NCI-H1694 treated with DMSO at 0.1 percent for 48 hours (cell line): ENCODE data around the gene CYBC1.
"Not testable (repeated sequence)": the region's sequence is repeated elsewhere in the genome, so short reads cannot be mapped to it uniquely, and the experiment has no call there.

Experiments
- DNase-seq: peaks from one replicate; lab custom pipeline; 2025; lab: John Stamatoyannopoulos, UW

CYBC1 gene

GRCh38 chr17:82434216-82434565, 16.4 kb downstream of the CYBC1 start:
- no peak for DNase-seq

- no peak for DNase-seq
Measured at GRCh38 chr17:82433560-82434215, 16.9 kb downstream of the CYBC1 start.

- DNase-seq = no peak
Measured at GRCh38 chr17:82432017-82432416, 18.5 kb downstream of the CYBC1 start.

- DNase-seq = no peak
Measured at GRCh38 chr17:82429824-82430223, 20.7 kb downstream of the CYBC1 start.

GRCh38 chr17:82428546-82428945, 22.0 kb downstream of the CYBC1 start:
- no peak for DNase-seq

GRCh38 chr17:82424863-82425159, 25.7 kb downstream of the CYBC1 start:
- DNase-seq = no peak

- DNase-seq = peak; percentile 43
Measured at GRCh38 chr17:82424001-82424862, 26.3 kb downstream of the CYBC1 start.

GRCh38 chr17:82419540-82419939, 31.0 kb downstream of the CYBC1 start:
- no peak for DNase-seq

GRCh38 chr17:82418001-82418986, 32.3 kb downstream of the CYBC1 start, which contains the start of the genes HEXD and OGFOD3:
HEXD (plus strand) TSS chr17:82418347; CDS start chr17:82419800, 1,453 bp downstream.
OGFOD3 (minus strand) TSS chr17:82418586; CDS start chr17:82418485, 101 bp downstream.
- DNase-seq = peak; percentile 80

GRCh38 chr17:82416771-82417170, 33.8 kb downstream of the CYBC1 start:
- DNase-seq = peak; percentile 25

GRCh38 chr17:82416264-82416663, 34.3 kb downstream of the CYBC1 start:
- no peak for DNase-seq

- DNase-seq = no peak
Measured at GRCh38 chr17:82415786-82416185, 34.8 kb downstream of the CYBC1 start.

GRCh38 chr17:82415336-82415735, 35.2 kb downstream of the CYBC1 start:
- no peak for DNase-seq

- peak; percentile 72 for DNase-seq
Measured at GRCh38 chr17:82414548-82415281, 35.8 kb downstream of the CYBC1 start.

GRCh38 chr17:82412535-82413520, 37.7 kb downstream of the CYBC1 start:
- DNase-seq = no peak

- not testable (repeated sequence) for DNase-seq
Measured at GRCh38 chr17:82412081-82412480, 38.5 kb downstream of the CYBC1 start.

- DNase-seq = no peak
Measured at GRCh38 chr17:82411396-82412053, 39.0 kb downstream of the CYBC1 start.

- DNase-seq = no peak
Measured at GRCh38 chr17:82410014-82410716, 40.4 kb downstream of the CYBC1 start.

GRCh38 chr17:82408938-82409318, 41.6 kb downstream of the CYBC1 start:
- no peak for DNase-seq
